Vagina (tissue), 2 donors: ENCODE data around the gene P2RX6. TPM values are rescaled to one million over a fixed set of nuclear protein-coding genes. Genes with fewer than 3 reads are reported as not detected.
"Not testable (repeated sequence)": the region's sequence is repeated elsewhere in the genome, so short reads cannot be mapped to it uniquely, and the experiment has no call there.

ENCODE experiments used
- DNase-seq, 2 donors: peaks; one replicate each; pipeline ENCODE4 v3.0.0-alpha.2; 2017; ENCODE audit errors: extremely low spot score in 2 of 2
- H3K27ac ChIP-seq: fragments of 200-600 bp; sonication (generic); one replicate; pipeline ENCODE4 v1.5.1; 2019
- H3K27me3 ChIP-seq: fragments of 200-600 bp; sonication (generic); one replicate; pipeline ENCODE4 v1.5.1; 2019
- H3K36me3 ChIP-seq, 2 donors: fragments of 200-600 bp; sonication (generic); one replicate each; pipeline ENCODE4 v1.5.1; 2017 to 2019
- H3K4me1 ChIP-seq: fragments of 200-600 bp; sonication (generic); one replicate; pipeline ENCODE4 v1.5.1; 2019
- H3K4me3 ChIP-seq, 2 donors: fragments of 200-600 bp; sonication (generic); 1 replicate in 1 of 2; 2 replicates in 1 of 2; pipeline ENCODE4 v1.5.1; 2016 to 2019
- H3K9me3 ChIP-seq: fragments of 200-600 bp; sonication (generic); one replicate; pipeline ENCODE4 v1.5.1; 2019
- CTCF ChIP-seq, 3 experiments: fragments of 450-650 bp in 2 of 3; fragments of 200-600 bp in 1 of 3; sonication (generic) in 1 of 3; IDR thresholded peaks; one replicate each; pipeline ENCODE4 v1.5.1; 2017 to 2019; ENCODE audit warnings: antibody characterized with exemption in 3 of 3, mild to moderate bottlenecking in 2 of 3, moderate library complexity in 2 of 3
- POLR2A ChIP-seq, 2 donors: fragments of 450-650 bp; IDR thresholded peaks; one replicate each; pipeline ENCODE4 v1.6.1; 2017; ENCODE audit warnings: antibody characterized with exemption in 2 of 2, mild to moderate bottlenecking in 2 of 2, moderate library complexity in 2 of 2
- POLR2AphosphoS5 ChIP-seq, 2 donors: sonication (generic); formaldehyde crosslinking; IDR thresholded peaks; one replicate each; pipeline ENCODE4 v1.9.0; 2017; ENCODE audit warnings: antibody characterized with exemption in 2 of 2, mild to moderate bottlenecking in 2 of 2, low read depth in 1 of 2; ENCODE audit not compliant: insufficient read depth in 1 of 2
- intact Hi-C: fragments of 100-400 bp; cut with DNase I; formaldehyde crosslinking; loops from one replicate; pipeline ENCODE4 v1.15.1; 2023
- total RNA-seq: library from RNA; depleted of rRNA; stranded (reverse); fragments of >200 nt; gene quantifications from one replicate; pipeline ENCODE4 v1.2.3, GENCODE V29; 2016

The P2RX6 gene
- total RNA-seq, 1 donor from 2014 or later = 1.7 TPM

GRCh38 chr22:21069375-21069774 is 54.4 kb downstream of the P2RX6 start:
- no peaks in the 10 kb centered on the region for H3K9me3 ChIP-seq
- no peak for DNase-seq
- H3K36me3 ChIP-seq = no peaks in the 10 kb centered on the region
- no peak overlapping the region for H3K27ac ChIP-seq
- TF ChIP-seq POLR2AphosphoS5 (IDR thresholded peaks at IDR 0.05; ENCODE audit: insufficient read depth in 1 of 2, low read depth in 1 of 2) = no peak
- no peak for TF ChIP-seq CTCF (IDR thresholded peaks at IDR 0.05)
- no peak for TF ChIP-seq POLR2A (IDR thresholded peaks at IDR 0.05)
- intact Hi-C loops = no loop called here
- H3K27me3 ChIP-seq = no peaks in the 10 kb centered on the region
- H3K4me3 ChIP-seq = no peak overlapping the region
- no peaks in the 10 kb centered on the region for H3K4me1 ChIP-seq

GRCh38 chr22:21070690-21071615 is 56.0 kb downstream of the P2RX6 start:
- H3K4me3 ChIP-seq = no peak overlapping the region
- no peak overlapping the region for H3K27ac ChIP-seq
- H3K4me1 ChIP-seq = no peaks in the 10 kb centered on the region
- no peaks in the 10 kb centered on the region for H3K36me3 ChIP-seq
- intact Hi-C loops = no loop called here
- no peaks in the 10 kb centered on the region for H3K9me3 ChIP-seq
- no peak for TF ChIP-seq POLR2AphosphoS5 (IDR thresholded peaks at IDR 0.05; ENCODE audit: insufficient read depth in 1 of 2, low read depth in 1 of 2)
- TF ChIP-seq POLR2A (IDR thresholded peaks at IDR 0.05) = no peak
- TF ChIP-seq CTCF (IDR thresholded peaks at IDR 0.05) = no peak
- DNase-seq = no peak
- H3K27me3 ChIP-seq = no peaks in the 10 kb centered on the region

GRCh38 chr22:21071796-21072195 is 56.8 kb downstream of the P2RX6 start:
- H3K4me1 ChIP-seq, DNase-seq, H3K27ac ChIP-seq, H3K36me3 ChIP-seq, H3K9me3 ChIP-seq, H3K4me3 ChIP-seq, intact Hi-C loops, H3K27me3 ChIP-seq: not testable (repeated sequence)

- Histone ChIP-seq H3K4me1 (no peaks in the 10 kb centered on the region), H3K9me3 (no peaks in the 10 kb centered on the region), H3K36me3 (no peaks in the 10 kb centered on the region), H3K4me3 (no peak overlapping the region), H3K27me3 (no peaks in the 10 kb centered on the region), H3K27ac (no peak overlapping the region)
- no peak for TF ChIP-seq CTCF (IDR thresholded peaks at IDR 0.05)
- no peak for TF ChIP-seq POLR2AphosphoS5 (IDR thresholded peaks at IDR 0.05; ENCODE audit: insufficient read depth in 1 of 2, low read depth in 1 of 2)
- no peak for TF ChIP-seq POLR2A (IDR thresholded peaks at IDR 0.05)
- intact Hi-C loops = no loop called here
- DNase-seq = no peak
These were observed 58.1 kb downstream of the P2RX6 start for GRCh38 chr22:21073023-21073422.

- DNase-seq = no peak
- intact Hi-C loops = no loop called here
- Histone ChIP-seq H3K36me3 (no peaks in the 10 kb centered on the region), H3K27me3 (no peaks in the 10 kb centered on the region), H3K9me3 (no peaks in the 10 kb centered on the region), H3K4me3 (no peak overlapping the region), H3K27ac (no peak overlapping the region), H3K4me1 (no peaks in the 10 kb centered on the region)
- TF ChIP-seq POLR2AphosphoS5 (IDR thresholded peaks at IDR 0.05; ENCODE audit: insufficient read depth in 1 of 2, low read depth in 1 of 2) = no peak
- TF ChIP-seq POLR2A (IDR thresholded peaks at IDR 0.05) = no peak
- TF ChIP-seq CTCF (IDR thresholded peaks at IDR 0.05) = no peak
These were observed 58.5 kb downstream of the P2RX6 start for GRCh38 chr22:21073482-21073881.
